Right forelimb (tissue), 1 donor: ENCODE data around the gene OS9.

Experiments used
- DNase-seq: peaks from one replicate; pipeline ENCODE4 v3.0.0-alpha.2; 2018

OS9 gene

GRCh38 chr12:57754411-57755193, 60.7 kb downstream of the OS9 start, which contains the start of gene MARCHF9:
Gene MARCHF9, plus strand, starts transcription at chr12:57755103. Its CDS starts 426 bp downstream, at chr12:57755529.
- no peak for DNase-seq

- DNase-seq, result no peak
Observed at GRCh38 chr12:57755194-57755453, 61.2 kb downstream of the OS9 start.

GRCh38 chr12:57755454-57756372, 61.8 kb downstream of the OS9 start:
- DNase-seq, result no peak

GRCh38 chr12:57756406-57757341, 62.7 kb downstream of the OS9 start:
- no peak for DNase-seq

- DNase-seq, result no peak
Observed at GRCh38 chr12:57757771-57758170, 63.8 kb downstream of the OS9 start.

GRCh38 chr12:57758552-57759359, 64.8 kb downstream of the OS9 start:
- DNase-seq, result no peak

- DNase-seq, result no peak
Observed at GRCh38 chr12:57759360-57759980, 65.5 kb downstream of the OS9 start.

- DNase-seq, result no peak
Observed at GRCh38 chr12:57760347-57760982, 66.5 kb downstream of the OS9 start.

GRCh38 chr12:57761391-57761998, 67.6 kb downstream of the OS9 start:
- DNase-seq, result no peak

GRCh38 chr12:57762463-57762862, 68.5 kb downstream of the OS9 start:
- no peak for DNase-seq

- no peak for DNase-seq
Observed at GRCh38 chr12:57763881-57764661, 70.1 kb downstream of the OS9 start.

- no peak for DNase-seq
Observed at GRCh38 chr12:57764662-57765002, 70.7 kb downstream of the OS9 start.

GRCh38 chr12:57765003-57765697, 71.2 kb downstream of the OS9 start:
- DNase-seq, result no peak

GRCh38 chr12:57765698-57766463, 71.9 kb downstream of the OS9 start:
- no peak for DNase-seq

- DNase-seq, result no peak
Observed at GRCh38 chr12:57766464-57767304, 72.8 kb downstream of the OS9 start, which contains the start of gene CYP27B1. Gene CYP27B1, minus strand, starts transcription at chr12:57767078. Its CDS starts 37 bp downstream, at chr12:57767041.

GRCh38 chr12:57767305-57767698, 73.4 kb downstream of the OS9 start:
- no peak for DNase-seq

- DNase-seq, result no peak
Observed at GRCh38 chr12:57767876-57768275, 73.9 kb downstream of the OS9 start.
